Activated CD8-positive, alpha-beta T cell treated with anti-CD3 and anti-CD28 coated beads for 36 hours (primary cell): ENCODE measurements around the gene FAM76A. TPM values are rescaled to one million over a fixed set of nuclear protein-coding genes. Genes with fewer than 3 reads are reported as not detected.
"Not testable (repeated sequence)": the region's sequence is repeated elsewhere in the genome, so short reads cannot be mapped to it uniquely, and the experiment has no call there.

Experiments
- ATAC-seq: fragments of 200-7000 bp; cut with Tn5 transposase; one replicate; pipeline ENCODE4 v1.10.0; 2021; ENCODE audit warnings: mild to moderate bottlenecking, moderate library complexity
- CTCF ChIA-PET: fragments of 350-600 bp; sonication (Branson Sonifier 250); formaldehyde crosslinking; loops from one replicate; lab custom pipeline; 2021; ENCODE audit warnings: antibody characterized with exemption; lab: Charles Lee
- POLR2A ChIA-PET: fragments of 350-600 bp; sonication (Branson Sonifier 250); formaldehyde crosslinking; loops from one replicate; lab custom pipeline; 2021; ENCODE audit warnings: antibody characterized with exemption; lab: Charles Lee
- DNase-seq: peaks from one replicate; pipeline ENCODE4 v3.0.0-alpha.2; 2020
- H3K27ac Mint-ChIP-seq: one replicate; pipeline ENCODE4 v1.8.0; 2021; ENCODE audit warnings: mild to moderate bottlenecking, mixed read lengths
- H3K27me3 Mint-ChIP-seq: one replicate; pipeline ENCODE4 v1.8.0; 2021; ENCODE audit warnings: mixed read lengths
- H3K36me3 Mint-ChIP-seq: one replicate; pipeline ENCODE4 v1.8.0; 2021; ENCODE audit warnings: low read depth, mixed read lengths
- H3K4me1 Mint-ChIP-seq: one replicate; pipeline ENCODE4 v1.8.0; 2021; ENCODE audit warnings: low read depth, mixed read lengths
- H3K4me3 Mint-ChIP-seq: one replicate; pipeline ENCODE4 v1.8.0; 2021; ENCODE audit warnings: mild to moderate bottlenecking, moderate library complexity, mixed read lengths
- H3K9me3 Mint-ChIP-seq: one replicate; pipeline ENCODE4 v1.8.0; 2021; ENCODE audit warnings: mixed read lengths
- CTCF ChIP-seq: fragments of 200-600 bp; IDR thresholded peaks from one replicate; pipeline ENCODE4 v1.8.0; 2022; ENCODE audit warnings: antibody characterized with exemption, mild to moderate bottlenecking
- intact Hi-C: fragments of 100-400 bp; cut with micrococcal nuclease; formaldehyde crosslinking; loops from one replicate; pipeline ENCODE4 v1.10.0; 2022
- total RNA-seq, 2 experiments: library from RNA; stranded (reverse); gene quantifications; one replicate each; pipeline ENCODE4 v1.2.3, GENCODE V29; 2021

Gene FAM76A
- total RNA-seq, 2 experiments from 2014 or later = 6.9 to 7.9 TPM

GRCh38 chr1:27773826-27774445, 48.2 kb downstream of the FAM76A start:
- peaks cover 4% of the 10 kb centered on the region for H3K36me3 Mint-ChIP-seq
- intact Hi-C loops = no loop called here
- POLR2A ChIA-PET = interaction anchor here (1.5 kb wide), 1 partner anchor 48 kb away, joined by 10 read pairs; the partner anchor contains the start of gene FAM76A
- no peaks in the 10 kb centered on the region for H3K9me3 Mint-ChIP-seq
- DNase-seq (no peak), ATAC-seq (no peak)
- peaks cover 35% of the 10 kb centered on the region for H3K4me1 Mint-ChIP-seq
- TF ChIP-seq CTCF = no peak
- H3K4me3 Mint-ChIP-seq = peak overlapping the region; percentile 94
- no peaks in the 10 kb centered on the region for H3K27me3 Mint-ChIP-seq
- CTCF ChIA-PET = interaction anchor here (0.9 to 2.4 kb wide), 5 partner anchors 14 to 112 kb away, joined by 3 to 18 read pairs (median 3); no protein-coding TSS in a partner anchor
- peak overlapping the region; percentile 95 for H3K27ac Mint-ChIP-seq

- POLR2A ChIA-PET = no interaction called here
- ATAC-seq (no peak), DNase-seq (no peak)
- no peak for TF ChIP-seq CTCF
- Mint-ChIP-seq H3K27me3 (no peaks in the 10 kb centered on the region), H3K27ac (no peak overlapping the region), H3K9me3 (no peaks in the 10 kb centered on the region), H3K4me3 (no peak overlapping the region), H3K36me3 (peaks cover 5% of the 10 kb centered on the region), H3K4me1 (peaks cover 37% of the 10 kb centered on the region)
- intact Hi-C loops = no loop called here
- CTCF ChIA-PET = interaction anchor here (0.9 to 1.5 kb wide), 2 partner anchors 105 to 112 kb away, joined by 3 to 4 read pairs; no protein-coding TSS in a partner anchor
Measured at GRCh38 chr1:27774654-27775053, 48.9 kb downstream of the FAM76A start.

- H3K4me3 Mint-ChIP-seq, H3K27me3 Mint-ChIP-seq, DNase-seq, H3K9me3 Mint-ChIP-seq, intact Hi-C loops, CTCF ChIA-PET, ATAC-seq, H3K27ac Mint-ChIP-seq, H3K36me3 Mint-ChIP-seq: not testable (repeated sequence)
- POLR2A ChIA-PET = interaction anchor here (0.6 kb wide), 1 partner anchor 79 kb away, joined by 3 read pairs; no protein-coding TSS in a partner anchor
- H3K4me1 Mint-ChIP-seq = peaks cover 37% of the 10 kb centered on the region
Measured at GRCh38 chr1:27775336-27775735, 49.6 kb downstream of the FAM76A start.

- CTCF ChIA-PET = not testable (repeated sequence)
Measured at GRCh38 chr1:27776276-27776675, 50.5 kb downstream of the FAM76A start.

GRCh38 chr1:27778056-27778455, 52.3 kb downstream of the FAM76A start:
- TF ChIP-seq CTCF = no peak
- Mint-ChIP-seq H3K27me3 (no peaks in the 10 kb centered on the region), H3K4me1 (peaks cover 38% of the 10 kb centered on the region), H3K9me3 (no peaks in the 10 kb centered on the region), H3K4me3 (no peak overlapping the region), H3K27ac (no peak overlapping the region), H3K36me3 (peaks cover 7% of the 10 kb centered on the region)
- DNase-seq (no peak), ATAC-seq (no peak)
- POLR2A ChIA-PET = interaction anchor here (1.7 kb wide), 1 partner anchor 15 kb away, joined by 3 read pairs; no protein-coding TSS in a partner anchor
- intact Hi-C loops = no loop called here
- CTCF ChIA-PET = interaction anchor here (0.9 kb wide), 1 partner anchor 39 kb away, joined by 3 read pairs; no protein-coding TSS in a partner anchor

More at GRCh38 chr1:27776276-27776675, 50.5 kb downstream of the FAM76A start:
- Mint-ChIP-seq H3K27ac (peak overlapping the region; percentile 42), H3K4me1 (peaks cover 37% of the 10 kb centered on the region)
- POLR2A ChIA-PET = interaction anchor here (0.7 kb wide), 1 partner anchor 29 kb away, joined by 3 read pairs; no protein-coding TSS in a partner anchor
- intact Hi-C loops, H3K4me3 Mint-ChIP-seq, ATAC-seq, H3K36me3 Mint-ChIP-seq, DNase-seq, H3K27me3 Mint-ChIP-seq, H3K9me3 Mint-ChIP-seq: not testable (repeated sequence)

- Mint-ChIP-seq H3K9me3 (no peaks in the 10 kb centered on the region), H3K4me3 (no peak overlapping the region), H3K4me1 (peaks cover 33% of the 10 kb centered on the region), H3K27me3 (no peaks in the 10 kb centered on the region), H3K27ac (no peak overlapping the region), H3K36me3 (peaks cover 7% of the 10 kb centered on the region)
- TF ChIP-seq CTCF = no peak
- ATAC-seq (no peak), DNase-seq (no peak)
- ChIA-PET CTCF (no interaction called here), POLR2A (interaction anchor here (0.6 to 1.7 kb wide), 2 partner anchors 14 to 390 kb away, joined by 3 read pairs; no protein-coding TSS in a partner anchor)
- intact Hi-C loops = no loop called here
Measured at GRCh38 chr1:27779122-27779521, 53.4 kb downstream of the FAM76A start.
